NCI-H2081 (cell line): ENCODE measurements around the gene CFAP161.
A peak's percentile ranks its signal among the peaks of the same experiment; 100 is the strongest.
"Not testable (repeated sequence)": the region's sequence is repeated elsewhere in the genome, so short reads cannot be mapped to it uniquely, and the experiment has no call there.

Source experiments
- DNase-seq, 2 experiments: peaks; one replicate each; lab custom pipeline; 2025; lab: John Stamatoyannopoulos, UW

Gene CFAP161

GRCh38 chr15:81107889-81108288 lies 26.2 kb upstream of the CFAP161 start:
- no peak for DNase-seq

- no peak for DNase-seq
These were observed 25.6 kb upstream of the CFAP161 start for GRCh38 chr15:81108427-81108826.

- DNase-seq, result no peak
These were observed 23.1 kb upstream of the CFAP161 start for GRCh38 chr15:81111018-81111417.

GRCh38 chr15:81111510-81112470 lies 22.3 kb upstream of the CFAP161 start:
- DNase-seq, result no peak

GRCh38 chr15:81113204-81113657 lies 20.8 kb upstream of the CFAP161 start:
- DNase-seq, result peak in 1 of 2 experiments; percentile 29

DNA sequence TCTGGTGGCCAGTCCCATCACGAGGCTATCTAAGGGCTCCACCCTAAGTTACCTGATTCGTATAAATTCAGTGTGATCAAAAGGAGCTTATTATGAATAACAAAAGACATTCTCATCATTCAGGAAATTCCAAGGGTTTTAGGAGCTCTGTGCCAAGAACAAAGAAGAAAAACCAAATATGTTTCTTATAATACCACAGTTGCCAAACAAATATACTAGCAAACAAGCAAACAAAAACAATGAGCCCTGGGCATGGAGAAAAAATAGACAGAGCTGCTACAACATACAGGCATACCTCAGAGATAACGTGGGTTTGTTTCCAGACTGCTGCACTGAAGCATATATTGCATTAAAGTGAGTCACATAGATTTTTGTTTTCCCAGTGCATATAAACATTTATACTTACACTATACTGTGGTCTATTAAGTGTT lies 20.2 kb upstream of the CFAP161 start:
- DNase-seq, result no peak

GRCh38 chr15:81115054-81115939 lies 18.8 kb upstream of the CFAP161 start:
- no peak for DNase-seq

GRCh38 chr15:81117136-81117535 lies 16.9 kb upstream of the CFAP161 start:
- DNase-seq, result no peak

DNA sequence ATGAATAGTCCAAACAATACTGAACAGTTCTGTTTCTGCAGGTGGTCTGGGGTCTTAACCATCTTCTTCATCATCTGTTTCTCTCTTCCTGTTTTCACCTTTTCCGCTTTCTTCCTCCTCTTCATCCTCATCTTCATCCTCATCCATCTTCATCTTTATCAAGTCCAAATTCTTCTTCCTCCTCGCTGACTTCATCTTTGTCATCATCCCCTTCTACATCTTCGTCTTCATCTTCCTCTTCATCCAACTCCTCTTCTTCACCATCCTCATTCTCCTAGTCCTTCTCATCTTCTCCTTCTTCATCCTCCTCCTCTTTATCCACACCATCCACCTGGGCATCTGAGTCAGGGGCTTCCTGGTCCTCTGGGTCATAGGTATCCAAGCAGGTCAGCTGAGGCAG lies 16.5 kb upstream of the CFAP161 start:
- DNase-seq, result no peak

DNA sequence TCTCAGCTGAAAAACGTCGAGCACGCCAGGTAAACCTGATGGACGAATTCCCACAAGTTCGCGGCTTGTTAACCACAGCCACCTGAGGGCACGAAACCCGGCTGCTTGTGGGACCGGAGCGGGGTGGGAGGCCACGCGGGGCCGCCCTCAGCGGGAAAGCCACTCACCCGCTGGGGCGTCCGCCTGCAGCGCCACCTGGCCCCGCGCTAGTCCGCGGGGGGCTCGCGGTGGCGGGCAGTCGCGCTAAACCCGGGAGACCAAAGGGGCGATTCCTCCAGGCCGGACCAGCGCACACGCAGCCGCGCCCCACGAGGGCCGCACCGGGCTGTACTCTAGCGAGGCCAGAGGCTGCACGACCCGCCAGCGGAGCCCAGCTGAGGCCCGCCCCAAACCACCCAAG lies 15.7 kb upstream of the CFAP161 start:
- no peak for DNase-seq

- DNase-seq, result no peak
These were observed 14.0 kb upstream of the CFAP161 start for GRCh38 chr15:81120069-81120468.

- DNase-seq, result peak in 1 of 2 experiments; percentile 32
These were observed 7.2 kb upstream of the CFAP161 start for GRCh38 chr15:81126892-81127291.

GRCh38 chr15:81141478-81141877 lies 7.4 kb downstream of the CFAP161 start:
- DNase-seq, result not testable (repeated sequence)

GRCh38 chr15:81146006-81146405 lies 11.9 kb downstream of the CFAP161 start:
- no peak for DNase-seq

- no peak for DNase-seq
These were observed 12.4 kb downstream of the CFAP161 start for GRCh38 chr15:81146466-81146865.

GRCh38 chr15:81151389-81151788 lies 17.3 kb downstream of the CFAP161 start:
- no peak for DNase-seq

GRCh38 chr15:81152339-81152738 lies 18.3 kb downstream of the CFAP161 start:
- no peak for DNase-seq

GRCh38 chr15:81152799-81153198 lies 18.7 kb downstream of the CFAP161 start:
- DNase-seq, result no peak

DNA sequence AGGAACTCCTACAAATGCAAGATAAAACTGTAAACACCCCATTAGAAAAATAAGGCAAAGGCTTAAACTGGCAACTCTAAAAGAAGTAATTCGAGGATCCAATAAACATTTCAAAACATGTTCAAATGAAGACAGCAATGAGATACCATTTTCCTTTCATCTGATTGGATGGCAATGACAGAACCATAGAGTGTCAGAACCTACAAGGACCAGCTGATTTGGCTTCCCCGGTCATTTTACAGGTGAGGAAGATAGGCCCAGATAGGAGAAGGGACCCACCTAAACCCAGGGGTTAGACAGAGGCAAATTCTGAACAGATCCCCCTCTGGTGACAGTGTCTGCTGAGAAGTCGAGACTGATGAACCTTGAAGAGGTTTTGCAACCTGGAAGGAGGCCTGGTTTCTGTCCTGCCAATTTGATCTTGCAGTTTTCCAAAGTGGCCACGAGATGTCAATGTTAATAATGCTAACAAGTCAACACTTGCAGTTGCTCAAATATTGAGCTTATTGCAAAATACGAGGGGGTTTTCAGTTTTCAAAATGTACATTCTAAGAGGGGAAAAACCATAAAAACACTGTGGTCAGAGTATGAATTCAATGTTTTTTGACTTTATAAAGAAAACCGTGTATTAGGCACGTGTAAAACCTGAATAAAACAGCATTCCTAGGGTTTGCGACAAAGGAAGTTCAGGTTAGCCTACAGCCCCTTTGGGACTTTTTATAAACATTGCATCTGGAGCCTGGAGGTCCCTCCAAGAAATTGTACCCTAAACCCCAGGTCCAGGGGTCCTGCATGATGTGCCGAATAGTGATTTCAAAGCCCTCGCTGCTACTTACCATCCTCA lies 21.5 kb downstream of the CFAP161 start:
- DNase-seq, result peak; percentile 0 to 40

GRCh38 chr15:81156324-81156723 lies 22.3 kb downstream of the CFAP161 start:
- DNase-seq, result no peak

- DNase-seq, result no peak
These were observed 23.3 kb downstream of the CFAP161 start for GRCh38 chr15:81157195-81157938.
